B cell (primary cell): ENCODE results near the gene ABCC3. TPM values are rescaled to one million over a fixed set of nuclear protein-coding genes. Genes with fewer than 3 reads are reported as not detected.

Source experiments
- ATAC-seq: fragments of 200-7000 bp; cut with Tn5 transposase; one replicate; pipeline ENCODE4 v1.10.0; 2021; ENCODE audit warnings: low read depth, mild to moderate bottlenecking, moderate number of reproducible peaks, moderate library complexity
- CTCF ChIA-PET: fragments of 350-600 bp; sonication (Branson Sonifier 250); formaldehyde crosslinking; loops from one replicate; lab custom pipeline; 2021; ENCODE audit warnings: antibody characterized with exemption, inconsistent platforms; lab: Charles Lee
- POLR2A ChIA-PET: fragments of 350-600 bp; sonication (Branson Sonifier 250); formaldehyde crosslinking; loops from one replicate; lab custom pipeline; 2021; ENCODE audit warnings: antibody characterized with exemption; lab: Charles Lee
- DNase-seq: peaks from one replicate; pipeline ENCODE4 v3.0.0; 2013
- H2AFZ ChIP-seq: 2 replicates; pipeline ENCODE4 v1.6.1; 2012; ENCODE audit warnings: mild to moderate bottlenecking, low read depth, low read length; ENCODE audit not compliant: insufficient read depth, poor library complexity, severe bottlenecking
- H3K27ac ChIP-seq, 2 donors: 1 replicate in 1 of 2; 2 replicates in 1 of 2; pipeline ENCODE4 v1.5.1; 2012 to 2013; ENCODE audit warnings: low read length in 2 of 2, mild to moderate bottlenecking in 2 of 2, moderate library complexity in 1 of 2
- H3K27me3 ChIP-seq, 4 experiments: fragments of 200-600 bp in 1 of 4; sonication (generic) in 1 of 4; replicated peaks in 1 of 4; 1 replicate in 2 of 4; 2 replicates in 2 of 4; pipeline versions ENCODE4 v1.6.1 to v1.7.0; 2013 to 2016; ENCODE audit warnings: low read length in 3 of 4, mild to moderate bottlenecking in 2 of 4, mixed read lengths in 1 of 4, moderate library complexity in 1 of 4; ENCODE audit not compliant: insufficient read depth in 4 of 4, control insufficient read depth in 3 of 4; ENCODE audit errors: control extremely low read depth in 1 of 4
- H3K36me3 ChIP-seq, 2 experiments: replicated peaks in 1 of 2; 1 replicate in 1 of 2; 2 replicates in 1 of 2; pipeline versions ENCODE4 v1.6.1 to v1.7.1; 2013; ENCODE audit warnings: low read length in 1 of 2; ENCODE audit not compliant: insufficient read depth in 2 of 2, control insufficient read depth in 1 of 2; ENCODE audit errors: control extremely low read depth in 1 of 2, extremely low read depth in 1 of 2
- H3K4me1 ChIP-seq, 2 donors: fragments of 200-600 bp in 1 of 2; sonication (generic) in 1 of 2; 1 replicate in 1 of 2; 2 replicates in 1 of 2; pipeline versions ENCODE4 v1.5.1 to v1.6.1; 2013 to 2017; ENCODE audit warnings: low read length in 2 of 2; ENCODE audit not compliant: control insufficient read depth in 2 of 2, insufficient read depth in 2 of 2
- H3K4me2 ChIP-seq: replicated peaks from 2 replicates; pipeline ENCODE3; 2012; ENCODE audit warnings: mild to moderate bottlenecking, low read depth, low read length; ENCODE audit not compliant: poor library complexity, severe bottlenecking
- H3K4me3 ChIP-seq, 5 experiments: fragments of 200-600 bp in 1 of 5; sonication (generic) in 1 of 5; 1 replicate in 3 of 5; 2 replicates in 2 of 5; pipeline versions ENCODE4 v1.5.1 to v1.7.0; 2011 to 2016; ENCODE audit warnings: low read length in 4 of 5, mild to moderate bottlenecking in 4 of 5, low read depth in 2 of 5, control low read depth in 1 of 5, moderate library complexity in 1 of 5; ENCODE audit not compliant: insufficient read depth in 1 of 5; ENCODE audit errors: control extremely low read depth in 1 of 5, extremely low read depth in 1 of 5
- H3K79me2 ChIP-seq: fragments of 200-600 bp; sonication (generic); one replicate; pipeline ENCODE4 v1.6.0; 2016; ENCODE audit warnings: low read length; ENCODE audit not compliant: control insufficient read depth, insufficient read depth
- H3K9ac ChIP-seq: fragments of 200-600 bp; sonication (generic); 2 replicates; pipeline ENCODE4 v1.6.1; 2017; ENCODE audit warnings: mild to moderate bottlenecking, low read length, moderate library complexity
- H3K9me3 ChIP-seq, 3 donors: one replicate each; pipeline versions ENCODE4 v1.6.1 to v1.7.1; 2013; ENCODE audit warnings: low read length in 2 of 3; ENCODE audit not compliant: control insufficient read depth in 2 of 3, insufficient read depth in 1 of 3; ENCODE audit errors: control extremely low read depth in 1 of 3
- H4K20me1 ChIP-seq: 2 replicates; pipeline ENCODE4 v1.6.0; 2012; ENCODE audit warnings: mild to moderate bottlenecking, low read length; ENCODE audit not compliant: insufficient read depth, control insufficient read depth, poor library complexity, severe bottlenecking
- H3K27ac Mint-ChIP-seq: one replicate; pipeline ENCODE4 v1.8.0; 2021; ENCODE audit warnings: mixed read lengths
- H3K27me3 Mint-ChIP-seq: one replicate; pipeline ENCODE4 v1.8.0; 2021; ENCODE audit warnings: mixed read lengths
- H3K4me1 Mint-ChIP-seq: one replicate; pipeline ENCODE4 v1.8.0; 2021; ENCODE audit warnings: mixed read lengths
- H3K4me3 Mint-ChIP-seq: one replicate; pipeline ENCODE4 v1.8.0; 2021; ENCODE audit warnings: mixed read lengths
- H3K9me3 Mint-ChIP-seq: one replicate; pipeline ENCODE4 v1.8.0; 2022; ENCODE audit warnings: mixed read lengths; ENCODE audit not compliant: insufficient read depth
- CTCF ChIP-seq: fragments of 200-600 bp; IDR thresholded peaks from one replicate; pipeline ENCODE4 v1.8.0; 2022; ENCODE audit warnings: antibody characterized with exemption, mild to moderate bottlenecking
- EZH2 ChIP-seq: IDR thresholded peaks from 2 replicates; pipeline ENCODE4 v1.6.1; 2012; ENCODE audit warnings: borderline replicate concordance, low read depth, mild to moderate bottlenecking, moderate library complexity, low read length; ENCODE audit not compliant: insufficient read depth, poor library complexity, severe bottlenecking
- WGBS: methylation state at CpG from one replicate; pipeline ENCODE4 v1.1.5; 2013; ENCODE audit warnings: missing lambda C conversion rate; ENCODE audit not compliant: insufficient coverage; 5-methylcytosine and 5-hydroxymethylcytosine counted together
- intact Hi-C: fragments of 100-400 bp; cut with micrococcal nuclease; formaldehyde crosslinking; loops from one replicate; pipeline ENCODE4 v1.10.0; 2022
- polyA plus RNA-seq: library from polyadenylated mRNA; depleted of rRNA; stranded (reverse); fragments of >200 nt; gene quantifications from 2 replicates; pipeline ENCODE4 v1.2.3, GENCODE V29; 2012
- total RNA-seq, 2 donors: library from RNA; stranded (reverse); fragments of 120-200 nt in 1 of 2; gene quantifications; 1 replicate in 1 of 2; 2 replicates in 1 of 2; pipeline versions ENCODE4 v1.2.3 to v1.2.4, GENCODE V29; 2013 to 2022

Gene ABCC3
- total and polyA plus RNA-seq, 2 donors (not counting 1 experiment from before 2014, with no cell fraction given) = 0.05 to 0.60 TPM

GRCh38 chr17:50686494-50687199 lies 52.0 kb downstream of the ABCC3 start:
- TF ChIP-seq EZH2 (no peak), CTCF (no peak)
- no peak overlapping the region for H3K9ac ChIP-seq

More at GRCh38 chr17:50686494-50687199, 52.0 kb downstream of the ABCC3 start:
- no peaks in the 10 kb centered on the region for H3K9me3 Mint-ChIP-seq
- H3K27me3 Mint-ChIP-seq = peaks cover 11% of the 10 kb centered on the region
- Histone ChIP-seq H3K4me2 (no peak overlapping the region), H3K27me3 (no peaks in the 10 kb centered on the region), H3K4me3 (no peak overlapping the region), H4K20me1 (no peaks in the 10 kb centered on the region), H3K27ac (no peak overlapping the region), H3K4me1 (no peaks in the 10 kb centered on the region), H3K9me3 (no peaks in the 10 kb centered on the region), H3K79me2 (no peaks in the 10 kb centered on the region), H3K36me3 (no peaks in the 10 kb centered on the region), H2AFZ (no peak overlapping the region)
- ATAC-seq (no peak), DNase-seq (no peak)
- 93% methylated on average over 9 of the region's 14 CpGs for WGBS
- ChIA-PET CTCF (interaction anchor here (1.1 kb wide), 1 partner anchor 10 kb away, joined by 3 read pairs; no protein-coding TSS in a partner anchor), POLR2A (no interaction called here)
- intact Hi-C loops = no loop called here
- H3K4me3 Mint-ChIP-seq = no peak overlapping the region
- no peaks in the 10 kb centered on the region for H3K4me1 Mint-ChIP-seq
- H3K27ac Mint-ChIP-seq = no peak overlapping the region
